ENCODE results near the gene FOXL2. TPM values are rescaled to one million over a fixed set of nuclear protein-coding genes. Genes with fewer than 3 reads are reported as not detected.

Gene FOXL2
- total and polyA plus RNA-seq, 2 of the 4 experiments (the other 2 are of a cell fraction): 0.07 TPM; not detected in 1

GRCh38 chr3:138987181-138987580, 40.2 kb upstream of the FOXL2 start:
- Histone ChIP-seq H4K91ac (ENCODE audit: insufficient read depth, low read depth, low read length) (no peak overlapping the region), H3K14ac (replicated peaks; ENCODE audit: low read depth, low read length) (no peak overlapping the region), H3K27ac (ENCODE audit: insufficient read depth, low read length) (no peak overlapping the region), H3K27me3 (ENCODE audit: control insufficient read depth, insufficient read depth, low read length) (peaks cover 8% of the 10 kb centered on the region), H3K9ac (ENCODE audit: low read depth, low read length) (no peak overlapping the region), H3K18ac (ENCODE audit: low read depth, low read length) (no peak overlapping the region), H3K4ac (ENCODE audit: low read depth, low read length) (no peak overlapping the region), H3K4me1 (ENCODE audit: control insufficient read depth, insufficient read depth, low read length) (no peaks in the 10 kb centered on the region), H3K23ac (ENCODE audit: low read depth, low read length) (no peak overlapping the region), H2BK120ac (ENCODE audit: low read depth, low read length) (no peak overlapping the region), H2BK20ac (ENCODE audit: low read depth, low read length) (no peak overlapping the region), H4K8ac (ENCODE audit: low read depth in 2 of 2, low read length in 2 of 2) (no peak overlapping the region), H2BK5ac (ENCODE audit: low read depth, low read length, poor library complexity, severe bottlenecking) (no peak overlapping the region), H4K5ac (ENCODE audit: low read depth, low read length) (no peak overlapping the region), H2AK9ac (replicated peaks; ENCODE audit: low read depth, low read length, poor library complexity) (no peak overlapping the region), H3K36me3 (ENCODE audit: control insufficient read depth, insufficient read depth, low read length) (no peaks in the 10 kb centered on the region), H2AFZ (replicated peaks; ENCODE audit: low read length, poor library complexity) (no peak overlapping the region), H3K4me2 (ENCODE audit: low read depth, low read length) (no peak overlapping the region), H2BK15ac (ENCODE audit: low read depth, low read length) (no peak overlapping the region), H3K4me3 (ENCODE audit: insufficient read depth, low read depth, low read length) (no peak overlapping the region), H2AK5ac (ENCODE audit: low read depth, low read length) (no peak overlapping the region), H3K56ac (ENCODE audit: extremely low read depth, insufficient read depth, low read length) (no peak overlapping the region), H3K9me3 (ENCODE audit: control insufficient read depth, insufficient read depth, low read length) (no peaks in the 10 kb centered on the region), H4K20me1 (ENCODE audit: insufficient read depth, low read length) (no peaks in the 10 kb centered on the region), H3K9me1 (ENCODE audit: insufficient read depth, low read length) (no peaks in the 10 kb centered on the region), H3K79me1 (ENCODE audit: low read depth in 1 of 2, low read length in 2 of 2) (no peaks in the 10 kb centered on the region)
- no TSS peak for BruUV-seq (replicated peaks)
- CTCF ChIA-PET: no interaction called here
- POLR2A ChIA-PET (ENCODE audit: unreplicated experiment): no interaction called here
- dilution Hi-C loops (cut with HindIII; ENCODE audit: low sequenced_read_pairs, unreplicated experiment): no loop called here
- in situ Hi-C loops (cut with MboI; ENCODE audit: low sequenced_read_pairs): no loop called here
- TF ChIP-seq RCOR1 (IDR thresholded peaks at IDR 0.05; ENCODE audit: insufficient replicate concordance, low read length) (no peak), FOS (IDR thresholded peaks at IDR 0.05; ENCODE audit: low read depth, low read length) (no peak), RAD21 (IDR thresholded peaks at IDR 0.05; ENCODE audit: low read length) (no peak), SMC3 (IDR thresholded peaks at IDR 0.05; ENCODE audit: low read depth, low read length) (no peak), CEBPB (IDR thresholded peaks at IDR 0.05; ENCODE audit: low read depth, low read length) (no peak)
- DNase-seq (no peak), ATAC-seq (ENCODE audit: low read depth) (no peak)
- intact Hi-C loops (cut with micrococcal nuclease): no loop called here
- no CpG with 5 or more reads among the region's 2 CpGs for WGBS, 2 experiments (ENCODE audit: extremely low coverage in 2 of 2, insufficient read length in 1 of 2)
